Adipocyte (in vitro differentiated cells): Measurements from ENCODE around the gene SUSD2.
A peak's percentile ranks its signal among the peaks of the same experiment; 100 is the strongest.

Source experiments
- DNase-seq: peaks from one replicate; pipeline ENCODE4 v3.0.0-alpha.2; 2015; ENCODE audit warnings: low read depth
- H3K27me3 ChIP-seq: replicated peaks from 2 replicates; pipeline ENCODE4 v1.7.0; 2013; ENCODE audit warnings: mild to moderate bottlenecking, low read length, moderate library complexity; ENCODE audit not compliant: control insufficient read depth, insufficient read depth
- H3K36me3 ChIP-seq: 2 replicates; pipeline ENCODE4 v1.7.0; 2013; ENCODE audit warnings: low read length, mild to moderate bottlenecking, moderate library complexity; ENCODE audit not compliant: control insufficient read depth, insufficient read depth, severe bottlenecking
- H3K4me1 ChIP-seq: 2 replicates; pipeline ENCODE4 v1.7.0; 2013; ENCODE audit warnings: mild to moderate bottlenecking, low read length, moderate library complexity; ENCODE audit not compliant: control insufficient read depth, insufficient read depth
- H3K4me3 ChIP-seq: 2 replicates; pipeline ENCODE4 v1.7.0; 2013; ENCODE audit warnings: mild to moderate bottlenecking, low read length, moderate library complexity
- H3K9ac ChIP-seq: 2 replicates; pipeline ENCODE4 v1.7.0; 2013; ENCODE audit warnings: mild to moderate bottlenecking, low read length, moderate library complexity
- H3K9me3 ChIP-seq: 2 replicates; pipeline ENCODE4 v1.7.0; 2013; ENCODE audit warnings: mild to moderate bottlenecking, low read length, moderate library complexity; ENCODE audit not compliant: control insufficient read depth

SUSD2 gene

GRCh38 chr22:24144056-24144777 is 37.1 kb upstream of the SUSD2 start:
- Histone ChIP-seq H3K4me1 (peaks cover 36% of the 10 kb centered on the region), H3K27me3 (no peaks in the 10 kb centered on the region), H3K9me3 (no peaks in the 10 kb centered on the region), H3K4me3 (no peak overlapping the region), H3K36me3 (no peaks in the 10 kb centered on the region), H3K9ac (no peak overlapping the region)
- no peak for DNase-seq

- DNase-seq, result no peak
- Histone ChIP-seq H3K36me3 (no peaks in the 10 kb centered on the region), H3K9me3 (no peaks in the 10 kb centered on the region), H3K9ac (no peak overlapping the region), H3K4me3 (no peak overlapping the region), H3K27me3 (no peaks in the 10 kb centered on the region), H3K4me1 (peaks cover 37% of the 10 kb centered on the region)
These were observed 36.6 kb upstream of the SUSD2 start for GRCh38 chr22:24144778-24145085.

- no peaks in the 10 kb centered on the region for H3K27me3 ChIP-seq
- DNase-seq, result no peak
- H3K9me3 ChIP-seq, result no peaks in the 10 kb centered on the region
- peak overlapping the region; percentile 31 for H3K9ac ChIP-seq
- H3K4me3 ChIP-seq, result peak overlapping the region; percentile 62
- H3K4me1 ChIP-seq, result peaks cover 37% of the 10 kb centered on the region
- no peaks in the 10 kb centered on the region for H3K36me3 ChIP-seq
These were observed 35.7 kb upstream of the SUSD2 start for GRCh38 chr22:24145446-24146193.

- Histone ChIP-seq H3K4me1 (peaks cover 37% of the 10 kb centered on the region), H3K9ac (peak overlapping the region; percentile 69), H3K36me3 (no peaks in the 10 kb centered on the region), H3K4me3 (peak overlapping the region; percentile 62), H3K27me3 (no peaks in the 10 kb centered on the region), H3K9me3 (no peaks in the 10 kb centered on the region)
- peak; percentile 80 for DNase-seq
These were observed 35.1 kb upstream of the SUSD2 start for GRCh38 chr22:24146194-24146616.

- Histone ChIP-seq H3K27me3 (no peaks in the 10 kb centered on the region), H3K36me3 (no peaks in the 10 kb centered on the region), H3K4me3 (peak overlapping the region; percentile 25), H3K9ac (peak overlapping the region; percentile 69), H3K4me1 (peaks cover 37% of the 10 kb centered on the region), H3K9me3 (no peaks in the 10 kb centered on the region)
- peak; percentile 73 for DNase-seq
These were observed 34.4 kb upstream of the SUSD2 start for GRCh38 chr22:24146791-24147353.

- Histone ChIP-seq H3K4me1 (peaks cover 37% of the 10 kb centered on the region), H3K4me3 (no peak overlapping the region), H3K27me3 (no peaks in the 10 kb centered on the region), H3K36me3 (no peaks in the 10 kb centered on the region), H3K9ac (peak overlapping the region; percentile 58), H3K9me3 (no peaks in the 10 kb centered on the region)
- no peak for DNase-seq
These were observed 33.6 kb upstream of the SUSD2 start for GRCh38 chr22:24147666-24148065.

- no peak overlapping the region for H3K9ac ChIP-seq
- H3K27me3 ChIP-seq, result no peaks in the 10 kb centered on the region
- no peaks in the 10 kb centered on the region for H3K36me3 ChIP-seq
- H3K4me1 ChIP-seq, result peaks cover 37% of the 10 kb centered on the region
- H3K9me3 ChIP-seq, result no peaks in the 10 kb centered on the region
- DNase-seq, result no peak
- no peak overlapping the region for H3K4me3 ChIP-seq
These were observed 32.8 kb upstream of the SUSD2 start for GRCh38 chr22:24148266-24149197.

- Histone ChIP-seq H3K4me1 (peaks cover 37% of the 10 kb centered on the region), H3K9me3 (no peaks in the 10 kb centered on the region), H3K36me3 (no peaks in the 10 kb centered on the region), H3K9ac (no peak overlapping the region), H3K4me3 (no peak overlapping the region), H3K27me3 (no peaks in the 10 kb centered on the region)
- no peak for DNase-seq
These were observed 32.1 kb upstream of the SUSD2 start for GRCh38 chr22:24149198-24149590.

- H3K9ac ChIP-seq, result peak overlapping the region; percentile 10
- H3K27me3 ChIP-seq, result no peaks in the 10 kb centered on the region
- no peaks in the 10 kb centered on the region for H3K9me3 ChIP-seq
- no peak overlapping the region for H3K4me3 ChIP-seq
- H3K36me3 ChIP-seq, result no peaks in the 10 kb centered on the region
- DNase-seq, result no peak
- peaks cover 27% of the 10 kb centered on the region for H3K4me1 ChIP-seq
These were observed 27.9 kb upstream of the SUSD2 start for GRCh38 chr22:24153353-24153752.

GRCh38 chr22:24153959-24154358 is 27.3 kb upstream of the SUSD2 start:
- peaks cover 21% of the 10 kb centered on the region for H3K4me1 ChIP-seq
- no peak overlapping the region for H3K4me3 ChIP-seq
- H3K9me3 ChIP-seq, result no peaks in the 10 kb centered on the region
- H3K9ac ChIP-seq, result no peak overlapping the region
- H3K27me3 ChIP-seq, result no peaks in the 10 kb centered on the region
- H3K36me3 ChIP-seq, result no peaks in the 10 kb centered on the region
- DNase-seq, result no peak

GRCh38 chr22:24154826-24155225 is 26.5 kb upstream of the SUSD2 start:
- Histone ChIP-seq H3K9me3 (no peaks in the 10 kb centered on the region), H3K27me3 (no peaks in the 10 kb centered on the region), H3K4me3 (no peak overlapping the region), H3K4me1 (peaks cover 17% of the 10 kb centered on the region), H3K36me3 (peaks cover 4% of the 10 kb centered on the region), H3K9ac (no peak overlapping the region)
- DNase-seq, result no peak
